ENCODE results near the gene ZNF594. TPM values are rescaled to one million over a fixed set of nuclear protein-coding genes. Genes with fewer than 3 reads are reported as not detected.
A peak's percentile ranks its signal among the peaks of the same experiment; 100 is the strongest.
"Not testable (repeated sequence)": the region's sequence is repeated elsewhere in the genome, so short reads cannot be mapped to it uniquely, and the experiment has no call there.

Gene ZNF594
- total RNA-seq, 1 donor from 2014 or later, result 11.6 TPM

DNA sequence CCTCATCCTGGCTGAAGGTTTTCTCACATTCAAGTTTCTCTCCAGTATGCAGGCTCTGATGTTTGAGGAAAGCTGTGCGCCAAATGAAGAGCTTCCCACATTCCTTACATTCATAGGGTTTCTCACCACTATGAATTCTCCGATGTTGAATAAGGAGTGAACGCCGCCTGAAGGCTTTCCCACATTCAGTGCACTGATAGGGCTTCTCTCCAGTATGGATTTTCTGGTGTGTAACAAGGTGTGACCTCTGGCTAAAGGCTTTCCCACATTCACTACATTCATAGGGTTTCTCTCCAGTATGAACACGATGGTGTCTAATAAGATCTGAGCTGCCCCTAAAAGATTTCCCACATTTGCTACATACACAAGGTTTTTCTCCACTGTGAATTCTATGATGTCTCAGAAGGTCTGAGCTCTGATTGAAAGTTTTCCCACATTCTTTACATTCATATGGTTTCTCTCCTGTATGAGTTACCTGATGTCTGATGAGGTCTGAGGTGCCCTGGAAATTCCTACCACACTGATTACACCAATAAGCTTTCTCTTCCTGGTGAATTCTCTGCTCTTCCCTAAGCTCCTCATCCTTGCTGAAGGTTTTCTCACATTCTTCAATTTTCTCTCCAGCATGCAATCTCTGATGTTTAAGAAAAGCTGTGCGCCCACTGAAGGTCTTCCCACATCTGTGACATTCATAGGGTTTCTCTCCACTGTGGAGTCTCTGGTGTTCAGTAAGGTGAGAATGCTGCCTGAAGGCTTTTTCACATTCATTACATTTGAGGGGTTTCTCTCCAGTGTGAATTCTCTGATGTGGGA, 8.9 kb downstream of the ZNF594 start:
- peaks cover 62% of the 10 kb centered on the region for H3K9me3 Mint-ChIP-seq (ENCODE audit: unreplicated experiment)
- no peak for TF ChIP-seq CTCF (IDR thresholded peaks at IDR 0.05; ENCODE audit: unreplicated experiment)
- no peak for DNase-seq (ENCODE audit: low spot score)
- H3K27me3 Mint-ChIP-seq (ENCODE audit: unreplicated experiment), result peaks cover 17% of the 10 kb centered on the region
- no peak overlapping the region for H3K27ac Mint-ChIP-seq (ENCODE audit: unreplicated experiment)
- peak overlapping the region; percentile 78 for H3K4me3 Mint-ChIP-seq (ENCODE audit: unreplicated experiment)
- peaks cover 75% of the 10 kb centered on the region for H3K36me3 Mint-ChIP-seq (ENCODE audit: low read depth, unreplicated experiment)
- no peaks in the 10 kb centered on the region for H3K4me1 Mint-ChIP-seq (ENCODE audit: unreplicated experiment)

GRCh38 chr17:5181509-5182305, 10.0 kb downstream of the ZNF594 start:
- no peak for DNase-seq (ENCODE audit: low spot score)
- Mint-ChIP-seq H3K4me1 (ENCODE audit: unreplicated experiment) (no peaks in the 10 kb centered on the region), H3K4me3 (ENCODE audit: unreplicated experiment) (peak overlapping the region; percentile 80), H3K27ac (ENCODE audit: unreplicated experiment) (no peak overlapping the region), H3K27me3 (ENCODE audit: unreplicated experiment) (peaks cover 15% of the 10 kb centered on the region), H3K9me3 (ENCODE audit: unreplicated experiment) (peaks cover 56% of the 10 kb centered on the region), H3K36me3 (ENCODE audit: low read depth, unreplicated experiment) (peaks cover 69% of the 10 kb centered on the region)
- TF ChIP-seq CTCF (IDR thresholded peaks at IDR 0.05; ENCODE audit: unreplicated experiment), result no peak

GRCh38 chr17:5179003-5179402, 12.7 kb downstream of the ZNF594 start:
- DNase-seq (ENCODE audit: low spot score), result no peak
- no peak for TF ChIP-seq CTCF (IDR thresholded peaks at IDR 0.05; ENCODE audit: unreplicated experiment)
- H3K9me3 Mint-ChIP-seq (ENCODE audit: unreplicated experiment), result peaks cover 41% of the 10 kb centered on the region
- H3K4me3 Mint-ChIP-seq (ENCODE audit: unreplicated experiment), result peak overlapping the region; percentile 48
- peaks cover 62% of the 10 kb centered on the region for H3K36me3 Mint-ChIP-seq (ENCODE audit: low read depth, unreplicated experiment)
- no peaks in the 10 kb centered on the region for H3K4me1 Mint-ChIP-seq (ENCODE audit: unreplicated experiment)
- H3K27ac Mint-ChIP-seq (ENCODE audit: unreplicated experiment), result no peak overlapping the region
- peaks cover 15% of the 10 kb centered on the region for H3K27me3 Mint-ChIP-seq (ENCODE audit: unreplicated experiment)

DNA sequence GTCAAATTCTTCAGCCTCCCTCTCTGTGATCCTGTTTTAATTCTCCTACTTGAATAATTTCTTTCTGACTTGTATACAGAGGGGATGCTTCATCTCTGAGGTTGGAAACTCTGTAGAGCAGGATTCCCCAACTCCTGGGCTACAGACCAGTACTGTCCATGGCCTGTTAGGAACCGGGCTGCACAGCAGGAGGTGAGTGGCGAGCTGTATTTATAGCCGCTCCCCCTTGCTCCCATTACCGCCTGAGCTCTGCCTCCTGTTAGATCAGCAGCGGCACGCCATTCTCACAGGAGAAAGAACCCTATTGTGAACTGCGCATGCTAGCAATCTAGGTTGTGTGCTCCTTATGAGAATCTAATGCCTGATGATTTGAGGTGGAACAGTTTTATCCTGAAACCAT, 16.6 kb downstream of the ZNF594 start:
- not testable (repeated sequence) for DNase-seq (ENCODE audit: low spot score); H3K9me3 Mint-ChIP-seq (ENCODE audit: unreplicated experiment); H3K27ac Mint-ChIP-seq (ENCODE audit: unreplicated experiment); H3K4me1 Mint-ChIP-seq (ENCODE audit: unreplicated experiment); H3K27me3 Mint-ChIP-seq (ENCODE audit: unreplicated experiment)
- Mint-ChIP-seq H3K4me3 (ENCODE audit: unreplicated experiment) (peak overlapping the region; percentile 73), H3K36me3 (ENCODE audit: low read depth, unreplicated experiment) (peaks cover 25% of the 10 kb centered on the region)

- not testable (repeated sequence) for H3K27ac Mint-ChIP-seq (ENCODE audit: unreplicated experiment); H3K4me3 Mint-ChIP-seq (ENCODE audit: unreplicated experiment); H3K9me3 Mint-ChIP-seq (ENCODE audit: unreplicated experiment); H3K4me1 Mint-ChIP-seq (ENCODE audit: unreplicated experiment); H3K27me3 Mint-ChIP-seq (ENCODE audit: unreplicated experiment); DNase-seq (ENCODE audit: low spot score); H3K36me3 Mint-ChIP-seq (ENCODE audit: low read depth, unreplicated experiment)
Measured at GRCh38 chr17:5165791-5166564, 25.7 kb downstream of the ZNF594 start.

Data from endothelial cell (in vitro differentiated cells).